Mesodermal cell (in vitro differentiated cells): Measurements from ENCODE around the gene GPR25. TPM values are rescaled to one million over a fixed set of nuclear protein-coding genes. Genes with fewer than 3 reads are reported as not detected.

Experiments used
- H3K27ac ChIP-seq: 2 replicates; pipeline ENCODE4 v1.7.0; 2013; ENCODE audit warnings: mild to moderate bottlenecking, low read depth, low read length, moderate library complexity; ENCODE audit not compliant: severe bottlenecking
- H3K36me3 ChIP-seq: 2 replicates; pipeline ENCODE4 v1.7.1; 2013; ENCODE audit warnings: mild to moderate bottlenecking, low read length, moderate library complexity; ENCODE audit not compliant: control insufficient read depth, insufficient read depth
- H3K4me1 ChIP-seq: one replicate; pipeline ENCODE4 v1.7.1; 2013; ENCODE audit warnings: mild to moderate bottlenecking, low read length; ENCODE audit not compliant: insufficient read depth, control insufficient read depth, poor library complexity, severe bottlenecking
- H3K4me3 ChIP-seq: 2 replicates; pipeline ENCODE4 v1.7.0; 2013; ENCODE audit warnings: low read length, control low read depth, mild to moderate bottlenecking; ENCODE audit not compliant: insufficient read depth, poor library complexity, severe bottlenecking; ENCODE audit errors: extremely low read depth
- H3K9me3 ChIP-seq: 2 replicates; pipeline ENCODE4 v1.7.1; 2013; ENCODE audit warnings: mild to moderate bottlenecking, low read length, moderate library complexity; ENCODE audit not compliant: control insufficient read depth
- WGBS, 2 experiments: methylation state at CpG; one replicate each; pipeline ENCODE4 v1.1.5; 2013; ENCODE audit warnings: missing lambda C conversion rate in 2 of 2; ENCODE audit not compliant: insufficient coverage in 2 of 2; 5-methylcytosine and 5-hydroxymethylcytosine counted together
- polyA plus RNA-seq, 2 experiments: library from polyadenylated mRNA; stranded (reverse); fragments of 50-300 nt; gene quantifications; one replicate each; pipeline ENCODE4 v1.2.3, GENCODE V29; 2013

The GPR25 gene, protein sequence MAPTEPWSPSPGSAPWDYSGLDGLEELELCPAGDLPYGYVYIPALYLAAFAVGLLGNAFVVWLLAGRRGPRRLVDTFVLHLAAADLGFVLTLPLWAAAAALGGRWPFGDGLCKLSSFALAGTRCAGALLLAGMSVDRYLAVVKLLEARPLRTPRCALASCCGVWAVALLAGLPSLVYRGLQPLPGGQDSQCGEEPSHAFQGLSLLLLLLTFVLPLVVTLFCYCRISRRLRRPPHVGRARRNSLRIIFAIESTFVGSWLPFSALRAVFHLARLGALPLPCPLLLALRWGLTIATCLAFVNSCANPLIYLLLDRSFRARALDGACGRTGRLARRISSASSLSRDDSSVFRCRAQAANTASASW
- polyA plus RNA-seq (2013, experiment 1 of 2), result not detected
- polyA plus RNA-seq (2013, experiment 2 of 2), result not detected

DNA sequence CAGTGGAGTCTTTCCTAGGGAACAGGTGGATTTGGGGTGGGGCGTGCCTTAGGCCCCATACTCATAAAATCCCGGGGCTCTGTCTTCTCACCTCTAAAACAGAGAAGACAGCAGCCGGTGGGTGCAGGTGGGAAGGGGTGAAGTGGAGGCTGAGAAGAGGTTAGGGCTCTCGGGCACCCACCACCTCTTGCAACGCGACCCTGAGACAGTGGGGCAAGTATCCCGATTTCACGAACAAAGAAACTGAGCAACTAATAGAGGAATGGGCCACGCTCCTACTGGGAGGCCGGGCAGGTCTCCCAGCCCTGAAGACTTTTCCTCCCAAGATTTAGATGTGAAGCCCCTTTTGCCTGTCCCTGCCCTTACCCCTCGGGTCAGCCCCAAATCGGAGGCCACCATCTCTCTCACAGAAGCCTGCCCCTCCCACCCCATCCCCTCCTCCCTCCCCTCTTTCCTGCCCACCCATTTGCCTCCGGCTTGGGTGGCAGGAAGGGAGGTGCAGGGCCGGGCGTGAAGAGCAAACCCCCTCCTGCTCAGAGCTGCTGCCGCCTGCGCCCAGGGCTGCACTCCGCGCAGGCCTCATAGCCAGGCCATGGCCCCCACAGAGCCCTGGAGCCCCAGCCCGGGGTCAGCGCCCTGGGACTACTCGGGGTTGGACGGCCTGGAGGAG lies at the start of gene GPR25:
Gene GPR25, plus strand, starts transcription at position 536 of the 670 bp plus-strand sequence. Its CDS starts 57 bp downstream, at position 593.
- peak within 1 kb of the TSS; percentile 5 for H3K4me3 ChIP-seq
- no peaks in the 10 kb centered on the region for H3K9me3 ChIP-seq
- H3K4me1 ChIP-seq, result no peaks in the 10 kb centered on the region
- 82 to 97% methylated on average over 13 to 17 of the region's 23 CpGs for WGBS, 2 experiments
- H3K27ac ChIP-seq, result no peak within 1 kb of the TSS
- H3K36me3 ChIP-seq, result no peaks in the 10 kb centered on the region

DNA sequence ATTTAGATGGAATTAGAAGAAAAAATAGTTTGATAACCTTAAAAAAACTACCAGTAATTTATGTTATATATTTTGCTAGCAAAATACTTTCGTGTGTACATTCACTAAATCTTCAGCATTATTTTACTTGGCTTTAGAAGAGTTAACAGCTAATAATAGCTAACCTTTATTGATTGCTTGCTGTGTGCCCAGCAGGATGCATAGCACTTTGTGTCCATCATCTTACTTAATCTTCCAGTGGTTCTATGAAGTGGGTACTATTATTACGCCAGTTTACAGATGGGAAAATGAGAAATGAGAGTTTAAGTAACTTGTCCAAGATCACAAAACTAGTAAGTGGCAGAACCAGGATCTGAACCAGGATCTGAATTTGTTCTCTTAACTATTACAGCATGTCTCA lies 41.7 kb upstream of the GPR25 start:
- H3K36me3 ChIP-seq, result peaks cover 25% of the 10 kb centered on the region
- peaks cover 1% of the 10 kb centered on the region for H3K9me3 ChIP-seq
- H3K4me3 ChIP-seq, result no peak overlapping the region
- H3K4me1 ChIP-seq, result no peaks in the 10 kb centered on the region
- no peak overlapping the region for H3K27ac ChIP-seq
- no CpG with 5 or more reads among the region's 2 CpGs for WGBS, 2 experiments

- H3K4me1 ChIP-seq, result peaks cover 4% of the 10 kb centered on the region
- no peak overlapping the region for H3K27ac ChIP-seq
- H3K9me3 ChIP-seq, result peaks cover 10% of the 10 kb centered on the region
- peaks cover 30% of the 10 kb centered on the region for H3K36me3 ChIP-seq
- no peak overlapping the region for H3K4me3 ChIP-seq
- 91 to 94% methylated on average over 3 to 4 of the region's 5 CpGs for WGBS, 2 experiments
These were observed 38.4 kb upstream of the GPR25 start for GRCh38 chr1:200834383-200834782.

DNA sequence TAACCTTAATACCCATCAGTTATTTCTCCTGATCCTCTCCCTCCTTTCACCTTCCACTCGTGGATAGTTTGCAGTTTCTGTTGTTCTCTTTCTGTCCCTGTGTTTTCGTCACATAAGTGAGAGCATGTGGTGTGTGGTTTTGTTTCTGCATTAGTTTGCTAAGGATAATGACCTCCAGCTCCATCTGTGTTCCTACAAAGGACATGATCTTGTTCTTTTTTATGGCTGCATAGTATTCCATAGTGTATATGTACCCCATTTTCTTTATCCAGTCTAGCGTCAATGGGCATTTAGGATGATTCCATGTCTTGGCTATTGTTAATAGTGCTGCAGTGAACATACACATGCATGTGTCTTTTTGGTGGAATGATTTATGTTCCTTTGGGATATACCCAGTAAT lies 36.6 kb upstream of the GPR25 start:
- Histone ChIP-seq H3K36me3 (peaks cover 37% of the 10 kb centered on the region), H3K4me1 (peaks cover 4% of the 10 kb centered on the region), H3K27ac (no peak overlapping the region), H3K4me3 (no peak overlapping the region), H3K9me3 (peaks cover 10% of the 10 kb centered on the region)
- WGBS, 2 experiments, result 89 to 100% methylated on average over 1 of the region's 3 CpGs

GRCh38 chr1:200837931-200838571 lies 34.7 kb upstream of the GPR25 start:
- H3K27ac ChIP-seq, result no peak overlapping the region
- H3K36me3 ChIP-seq, result peaks cover 44% of the 10 kb centered on the region
- peaks cover 10% of the 10 kb centered on the region for H3K9me3 ChIP-seq
- no CpG with 5 or more reads among the region's 2 CpGs for WGBS, 2 experiments
- H3K4me1 ChIP-seq, result peaks cover 4% of the 10 kb centered on the region
- H3K4me3 ChIP-seq, result no peak overlapping the region

GRCh38 chr1:200838676-200839445 lies 33.9 kb upstream of the GPR25 start:
- Histone ChIP-seq H3K4me1 (peaks cover 4% of the 10 kb centered on the region), H3K4me3 (no peak overlapping the region), H3K27ac (no peak overlapping the region), H3K9me3 (peaks cover 10% of the 10 kb centered on the region), H3K36me3 (peaks cover 47% of the 10 kb centered on the region)
- WGBS, 2 experiments, result 90 to 97% methylated on average over 3 of the region's 3 CpGs

DNA sequence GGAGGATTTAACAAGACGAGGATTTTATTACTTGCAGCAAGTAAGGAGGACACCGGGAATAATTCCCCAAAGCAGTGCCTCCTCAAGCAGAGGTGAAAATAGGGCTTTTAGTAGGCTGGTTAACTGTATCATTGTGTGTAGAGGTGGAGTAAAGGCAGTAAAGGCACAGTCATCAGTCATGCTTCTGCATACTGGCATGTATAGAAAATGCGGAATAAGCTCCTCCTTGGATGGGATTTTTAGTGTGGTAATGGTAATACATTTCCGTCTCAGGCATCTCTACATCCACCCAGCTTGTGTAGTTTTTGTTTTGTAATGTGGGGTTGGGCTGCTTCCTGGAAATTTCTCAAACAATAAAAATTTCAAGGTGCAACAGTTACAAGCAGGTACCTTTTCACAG lies 27.4 kb upstream of the GPR25 start:
- WGBS, 2 experiments, result 85 to 88% methylated on average over 2 of the region's 4 CpGs
- H3K36me3 ChIP-seq, result peaks cover 71% of the 10 kb centered on the region
- no peak overlapping the region for H3K27ac ChIP-seq

GRCh38 chr1:200846398-200846797 lies 26.4 kb upstream of the GPR25 start:
- Histone ChIP-seq H3K9me3 (no peaks in the 10 kb centered on the region), H3K36me3 (peaks cover 80% of the 10 kb centered on the region), H3K27ac (no peak overlapping the region), H3K4me1 (no peaks in the 10 kb centered on the region), H3K4me3 (no peak overlapping the region)
- no CpG with 5 or more reads among the region's 1 CpG for WGBS, 2 experiments

More for the DNA sequence above, 27.4 kb upstream of the GPR25 start:
- no peaks in the 10 kb centered on the region for H3K4me1 ChIP-seq
- no peaks in the 10 kb centered on the region for H3K9me3 ChIP-seq
- H3K4me3 ChIP-seq, result no peak overlapping the region

DNA sequence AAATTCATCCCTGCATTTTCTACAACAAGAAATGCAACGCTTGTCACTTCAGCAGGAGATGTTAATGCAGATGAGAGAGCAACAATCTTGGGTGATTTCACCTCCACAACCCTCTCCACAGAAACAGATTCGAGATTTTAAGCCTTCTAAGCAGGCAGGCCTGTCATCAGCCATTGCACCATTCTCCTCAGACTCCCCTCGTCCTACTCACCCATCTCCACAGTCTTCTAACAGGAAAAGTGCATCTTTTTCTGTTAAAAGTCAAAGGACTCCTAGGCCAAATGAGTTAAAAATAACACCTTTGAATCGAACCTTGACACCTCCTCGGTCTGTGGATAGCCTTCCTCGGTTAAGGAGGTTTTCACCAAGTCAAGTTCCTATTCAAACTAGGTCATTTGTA lies 23.4 kb upstream of the GPR25 start:
- Histone ChIP-seq H3K4me3 (no peak overlapping the region), H3K27ac (no peak overlapping the region), H3K4me1 (no peaks in the 10 kb centered on the region), H3K9me3 (no peaks in the 10 kb centered on the region), H3K36me3 (peaks cover 78% of the 10 kb centered on the region)
- WGBS, 2 experiments, result 90 to 95% methylated on average over 3 to 4 of the region's 6 CpGs

- Histone ChIP-seq H3K4me3 (no peak overlapping the region), H3K27ac (no peak overlapping the region), H3K4me1 (no peaks in the 10 kb centered on the region), H3K36me3 (peaks cover 74% of the 10 kb centered on the region), H3K9me3 (no peaks in the 10 kb centered on the region)
These were observed 22.2 kb upstream of the GPR25 start for GRCh38 chr1:200850554-200850953.
